Left forelimb (tissue), 1 donor: ENCODE data around the gene SLC38A11.

Source experiments
- DNase-seq: peaks from one replicate; pipeline ENCODE4 v3.0.0-alpha.2; 2018; ENCODE audit warnings: low spot score

SLC38A11 gene

DNA sequence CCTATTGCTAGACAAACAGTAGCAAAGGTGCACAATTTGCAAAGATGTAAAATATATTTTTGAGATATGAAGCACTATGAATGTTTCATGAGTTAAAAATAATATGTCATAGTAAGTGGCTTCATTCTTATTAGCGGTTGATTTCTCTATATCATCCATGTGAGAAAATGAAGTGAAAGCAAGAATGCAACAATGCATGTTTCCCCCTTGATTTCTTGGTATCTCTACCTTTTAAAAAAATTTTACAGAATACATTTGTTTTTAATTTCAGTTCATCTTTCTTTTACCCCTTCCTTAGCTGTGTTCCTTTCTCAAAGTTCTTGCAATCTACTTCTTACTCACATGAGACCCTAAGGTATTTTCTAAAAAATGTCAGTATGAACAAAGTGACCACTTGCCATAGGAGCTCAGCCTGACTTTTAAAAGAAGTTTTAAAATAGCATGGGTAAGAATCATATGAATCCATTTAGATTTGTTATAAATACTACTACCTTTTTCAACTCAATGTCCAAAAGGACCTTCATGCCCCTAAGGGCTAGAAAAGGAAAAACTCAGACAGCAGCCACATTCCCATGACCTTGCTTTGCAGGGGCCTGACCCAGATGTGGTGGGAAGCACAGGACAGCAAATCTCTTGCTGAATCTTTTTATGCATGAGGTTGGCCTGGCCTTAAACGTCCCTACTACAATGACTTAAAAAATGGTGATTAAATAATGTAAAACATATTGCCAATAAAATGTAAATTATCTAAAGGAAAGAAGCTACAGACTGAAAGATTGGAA, 14.8 kb upstream of the SLC38A11 start:
- no peak for DNase-seq

DNA sequence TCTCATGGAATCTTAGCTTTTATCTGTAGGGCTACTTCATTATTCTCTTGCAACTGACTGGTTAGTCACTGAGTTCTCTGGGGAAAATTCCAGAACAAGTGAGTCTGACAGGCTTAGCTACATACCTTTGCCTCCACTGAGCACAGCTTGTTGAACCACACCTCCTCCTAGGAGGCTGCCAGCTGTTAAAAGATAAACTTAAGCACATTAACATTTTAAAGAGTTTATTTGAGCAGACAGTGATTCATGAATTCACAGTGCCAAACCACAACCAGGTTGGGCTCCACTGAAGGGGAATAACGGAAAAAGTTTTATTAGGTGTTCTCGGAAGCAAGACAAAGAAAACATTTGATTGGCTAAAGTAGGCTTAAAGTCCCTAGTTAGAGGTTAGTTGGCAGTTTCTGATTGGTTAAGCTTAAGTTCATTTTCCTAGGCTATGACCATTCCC, 12.5 kb upstream of the SLC38A11 start:
- DNase-seq: no peak

GRCh38 chr2:164967361-164967760, 12.0 kb upstream of the SLC38A11 start:
- no peak for DNase-seq

DNA sequence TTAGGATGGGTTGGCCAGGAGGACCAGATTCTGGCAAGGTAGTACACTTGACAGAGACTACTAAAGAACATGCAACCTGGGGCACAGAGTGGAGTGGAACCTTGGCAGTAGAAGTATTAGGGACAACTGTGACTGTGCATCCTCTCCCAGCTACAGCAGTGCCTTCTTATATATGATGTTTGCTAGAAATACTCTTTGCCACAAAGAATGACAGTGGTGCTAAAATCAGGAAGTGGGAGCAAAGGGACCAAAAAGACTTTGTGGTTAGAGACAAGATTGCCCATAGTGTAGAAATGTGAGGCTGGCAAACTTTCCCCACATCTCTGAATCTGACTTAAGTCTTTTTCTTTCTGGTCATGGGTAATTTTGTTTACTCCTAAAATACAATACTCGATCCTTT, 9.4 kb upstream of the SLC38A11 start:
- no peak for DNase-seq

DNA sequence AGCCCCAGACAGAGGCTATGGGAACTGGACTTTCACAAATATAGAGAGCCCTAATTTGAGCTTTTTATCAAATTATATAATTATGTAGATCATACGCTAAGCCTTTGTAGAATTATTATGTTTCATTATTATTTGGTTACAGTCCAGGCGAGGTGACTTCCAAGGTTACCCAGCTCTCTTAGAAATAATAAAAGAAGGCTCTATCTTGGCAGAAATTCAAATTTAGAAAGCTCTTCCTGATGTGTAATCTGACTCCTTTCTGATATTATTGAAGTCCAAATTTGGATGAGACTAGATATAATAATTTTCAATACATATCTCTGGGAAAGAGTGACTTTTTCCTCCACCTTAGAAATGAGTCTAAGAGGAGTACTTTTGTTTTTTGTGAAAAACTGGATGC, 4.8 kb upstream of the SLC38A11 start:
- DNase-seq: no peak

DNA sequence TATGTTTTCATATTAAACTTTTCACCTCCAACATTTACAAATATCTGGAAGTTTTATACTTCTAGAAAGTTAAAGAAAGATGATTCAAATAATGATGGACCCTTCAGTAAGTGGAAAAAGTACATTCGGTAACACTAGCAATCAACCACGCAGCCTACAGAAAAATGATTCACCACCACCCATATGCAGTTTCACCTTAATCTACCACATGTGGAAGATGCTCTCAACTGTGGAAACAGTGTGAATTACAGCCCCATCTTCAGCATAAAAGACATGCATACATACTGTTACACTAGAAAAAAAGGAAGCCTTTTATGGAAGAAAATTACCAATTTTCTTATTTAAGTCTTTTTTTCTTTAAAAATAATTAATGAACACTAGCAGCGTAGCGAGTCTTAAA, 1.1 kb downstream of the SLC38A11 start:
- DNase-seq: no peak

GRCh38 chr2:164953279-164953678, 2.0 kb downstream of the SLC38A11 start:
- no peak for DNase-seq

- no peak for DNase-seq
Measured at GRCh38 chr2:164952057-164952702, 3.1 kb downstream of the SLC38A11 start.

- DNase-seq: no peak
Measured at GRCh38 chr2:164948540-164948939, 6.8 kb downstream of the SLC38A11 start.

GRCh38 chr2:164947281-164947680, 8.0 kb downstream of the SLC38A11 start:
- DNase-seq: no peak

- DNase-seq: no peak
Measured at GRCh38 chr2:164943289-164943688, 12.0 kb downstream of the SLC38A11 start.

DNA sequence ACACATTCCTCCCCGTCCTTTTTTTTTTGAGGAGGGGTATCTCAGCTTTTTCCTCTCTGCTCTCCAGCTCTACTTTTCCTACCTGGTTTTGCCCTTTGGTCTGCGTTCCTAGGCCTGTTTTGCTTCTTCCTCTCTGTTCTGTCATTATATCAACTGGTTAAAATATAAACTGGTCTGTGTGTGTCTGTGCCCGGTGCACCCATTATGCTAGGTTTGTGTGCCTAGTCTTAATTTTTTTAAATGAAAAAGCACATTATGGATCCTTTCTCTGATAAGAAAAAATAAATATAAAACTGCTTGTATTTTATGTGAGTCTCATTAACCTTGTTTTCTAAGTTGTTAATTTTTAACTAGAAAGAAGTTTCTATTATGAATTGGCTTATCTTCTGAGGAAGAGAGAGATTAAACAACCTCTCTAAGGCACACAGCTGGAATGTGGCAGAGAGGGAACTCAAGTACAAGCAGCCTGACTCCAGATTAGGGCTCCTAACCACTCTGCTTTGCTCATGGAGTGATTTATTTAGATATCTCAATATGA, 17.4 kb downstream of the SLC38A11 start:
- DNase-seq: no peak

DNA sequence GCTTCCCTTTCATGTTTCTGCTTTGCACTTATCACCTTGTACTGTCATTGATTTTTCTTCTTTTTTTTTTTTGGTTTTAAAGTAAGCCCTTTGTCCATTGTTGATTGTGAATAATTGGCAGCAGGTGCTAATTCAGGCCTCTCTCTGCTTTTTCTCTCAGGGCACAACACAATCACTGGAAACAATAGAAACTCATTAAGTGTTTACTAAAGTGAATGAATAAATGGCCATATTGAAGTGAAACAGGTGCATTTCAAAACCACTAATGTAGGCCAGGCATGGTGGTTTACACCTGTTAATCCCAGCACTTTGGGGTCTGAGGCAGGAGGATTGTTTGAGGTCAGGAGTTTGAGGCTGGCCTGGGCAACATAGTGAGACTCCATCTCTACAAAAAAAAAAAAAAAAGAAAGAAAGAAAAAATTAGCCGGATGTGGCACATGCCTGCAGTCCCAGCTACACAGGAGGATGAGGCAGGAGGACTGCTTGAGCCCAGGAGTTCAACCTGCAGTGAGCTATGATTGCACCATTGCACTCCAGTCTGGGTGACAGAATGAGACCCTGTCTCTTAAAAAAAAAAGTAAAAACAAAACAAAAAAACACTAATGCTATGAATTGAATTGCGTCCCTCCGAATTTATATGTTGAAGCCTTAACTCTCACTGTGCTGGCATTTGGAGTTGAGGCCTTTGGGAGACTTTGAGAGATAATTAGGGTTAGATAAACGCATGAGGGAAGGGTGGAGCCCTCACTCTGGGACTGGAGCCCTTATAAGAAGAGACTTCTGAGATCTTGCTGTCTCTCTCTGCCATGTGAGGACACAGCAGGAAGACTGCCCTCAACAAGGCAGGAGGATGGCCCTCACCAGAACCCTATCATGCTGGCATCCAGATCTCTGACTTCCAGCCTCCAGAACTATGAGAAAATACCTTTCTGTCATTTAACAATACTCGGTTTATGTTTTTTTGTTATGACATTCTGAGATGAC, 19.9 kb downstream of the SLC38A11 start:
- DNase-seq: no peak

DNA sequence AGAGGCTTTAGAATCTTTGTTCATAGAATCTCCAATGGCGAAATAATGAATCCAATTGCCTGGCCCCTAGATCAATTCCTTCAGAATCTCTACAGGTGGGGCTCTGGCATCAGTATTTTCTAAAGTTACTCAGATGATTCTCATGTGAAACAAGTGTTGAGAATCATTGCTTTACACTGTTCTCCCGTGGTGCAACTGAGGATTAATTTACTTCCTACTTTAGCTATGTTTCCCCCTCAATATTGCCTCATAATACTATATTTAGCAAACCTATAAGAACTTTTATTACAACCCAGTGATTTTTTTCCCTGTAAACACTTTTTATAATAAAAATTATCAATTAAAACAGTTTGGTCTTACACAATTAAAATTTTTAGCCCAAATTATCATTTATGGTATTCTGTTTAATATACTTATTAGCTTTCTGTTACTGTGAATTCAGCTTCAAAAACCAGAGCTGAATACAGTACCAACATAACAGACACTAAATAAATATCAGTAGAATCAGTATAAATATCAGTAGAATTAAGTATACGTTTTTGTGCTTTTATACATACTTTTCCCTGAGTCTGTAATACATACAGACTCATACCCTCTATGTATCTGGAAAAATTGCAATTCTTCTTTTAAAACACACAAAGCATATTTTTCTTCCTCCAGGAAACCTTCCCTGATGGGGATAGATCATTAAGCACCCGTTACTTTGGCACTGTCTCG, 20.8 kb downstream of the SLC38A11 start:
- DNase-seq: no peak

DNA sequence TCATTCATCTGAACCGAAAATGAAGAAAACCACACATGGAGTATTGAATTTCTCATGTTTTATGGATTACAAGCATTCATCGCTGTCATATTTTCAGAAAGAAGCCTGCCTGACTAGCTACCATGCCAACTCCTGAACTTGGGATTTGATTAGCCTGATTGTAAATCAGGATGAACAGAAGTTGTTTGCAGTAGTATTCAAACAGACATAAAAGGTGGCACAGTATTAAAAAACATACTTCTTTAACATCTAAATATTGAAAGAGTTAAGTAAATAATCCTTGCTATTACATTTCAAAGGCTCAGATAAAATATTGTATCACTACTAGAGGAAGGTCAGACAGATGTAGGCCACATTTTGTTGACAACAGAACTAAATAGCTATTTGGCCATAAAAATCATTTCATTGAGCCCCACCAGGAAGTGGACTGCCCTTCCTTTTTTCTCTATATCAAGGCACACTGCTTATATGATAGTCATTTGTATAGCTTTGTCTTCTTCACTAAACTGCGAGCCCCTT, 21.6 kb downstream of the SLC38A11 start:
- no peak for DNase-seq

DNA sequence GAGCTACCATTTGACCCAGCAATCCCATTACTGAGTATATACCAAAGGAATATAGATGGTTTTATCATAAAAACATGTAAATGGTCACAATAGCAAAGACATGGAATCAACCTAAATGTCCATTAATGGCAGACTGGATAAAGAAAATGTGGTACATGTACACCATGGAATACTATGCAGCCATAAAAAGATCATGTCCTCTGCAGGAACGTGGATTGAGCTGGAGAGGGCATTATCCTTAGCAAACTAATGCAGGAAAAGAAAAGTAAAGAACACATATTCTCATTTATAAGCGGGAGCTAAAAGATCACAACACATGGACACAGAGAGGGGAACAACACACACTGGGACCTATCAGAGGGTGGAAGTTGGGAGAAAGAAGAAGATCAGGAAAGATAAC, 22.9 kb downstream of the SLC38A11 start:
- no peak for DNase-seq

DNA sequence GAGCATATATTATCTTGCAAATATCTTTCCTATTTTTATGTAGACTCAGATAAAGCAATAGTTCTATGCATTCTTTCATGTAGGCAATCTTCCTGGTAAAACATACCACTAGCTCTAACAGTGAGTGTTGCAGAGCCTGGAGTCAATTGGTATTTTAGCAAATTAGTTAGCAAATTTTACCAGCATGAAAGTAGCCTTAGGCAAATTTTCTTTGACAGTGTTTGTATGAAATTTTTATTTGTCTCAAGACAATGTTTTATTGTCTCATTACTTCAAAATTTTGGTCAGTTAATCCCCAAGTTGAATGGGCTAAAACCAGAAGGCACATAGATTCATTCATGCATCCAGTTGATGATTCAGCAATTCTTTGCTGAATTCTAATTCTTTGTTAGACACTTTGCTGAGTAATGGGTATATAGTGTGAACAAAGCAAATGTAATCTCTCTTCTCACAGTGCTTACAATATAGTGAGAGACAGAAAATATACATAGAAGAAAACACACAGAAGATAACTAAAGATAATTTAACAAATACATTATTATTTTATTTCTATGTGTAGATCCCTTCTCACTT, 27.1 kb downstream of the SLC38A11 start:
- no peak for DNase-seq

DNA sequence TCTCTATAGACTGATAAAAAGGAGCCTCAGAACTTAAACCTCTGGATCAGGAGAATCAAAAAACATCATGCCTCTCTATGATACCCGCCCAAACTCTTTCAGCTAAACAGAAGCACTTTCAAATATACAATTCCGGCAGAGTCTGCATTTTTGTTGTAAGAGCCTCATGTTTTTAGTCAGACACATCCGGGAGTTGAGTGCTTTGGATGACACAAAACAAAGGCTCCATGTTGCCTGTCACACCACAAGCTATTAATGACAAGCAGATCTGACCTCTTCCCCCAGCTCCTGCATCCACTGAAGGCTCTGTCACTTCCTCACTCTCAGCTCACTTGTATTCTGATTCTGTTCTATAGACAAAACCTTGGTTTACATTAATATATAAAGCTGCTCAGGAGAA, 33.2 kb downstream of the SLC38A11 start:
- DNase-seq: no peak

DNA sequence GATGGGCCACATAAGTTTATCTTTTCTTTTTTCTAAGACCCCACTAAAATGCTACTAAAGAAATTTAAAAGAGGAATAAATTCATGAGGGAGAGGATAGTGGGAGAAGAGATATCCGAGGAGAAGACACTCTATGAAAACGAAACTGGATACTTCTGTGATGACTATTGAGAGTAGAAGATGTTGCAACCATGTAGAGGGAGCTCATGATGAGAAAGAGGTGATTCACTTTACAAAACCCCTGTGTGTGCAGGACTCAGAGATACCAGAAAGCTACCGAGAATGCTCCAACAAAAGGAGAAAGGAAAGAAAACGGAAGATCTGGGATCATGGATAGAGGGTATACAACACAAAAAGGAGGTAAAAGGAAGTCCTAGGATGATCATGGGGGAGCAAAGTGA, 34.9 kb downstream of the SLC38A11 start:
- no peak for DNase-seq

DNA sequence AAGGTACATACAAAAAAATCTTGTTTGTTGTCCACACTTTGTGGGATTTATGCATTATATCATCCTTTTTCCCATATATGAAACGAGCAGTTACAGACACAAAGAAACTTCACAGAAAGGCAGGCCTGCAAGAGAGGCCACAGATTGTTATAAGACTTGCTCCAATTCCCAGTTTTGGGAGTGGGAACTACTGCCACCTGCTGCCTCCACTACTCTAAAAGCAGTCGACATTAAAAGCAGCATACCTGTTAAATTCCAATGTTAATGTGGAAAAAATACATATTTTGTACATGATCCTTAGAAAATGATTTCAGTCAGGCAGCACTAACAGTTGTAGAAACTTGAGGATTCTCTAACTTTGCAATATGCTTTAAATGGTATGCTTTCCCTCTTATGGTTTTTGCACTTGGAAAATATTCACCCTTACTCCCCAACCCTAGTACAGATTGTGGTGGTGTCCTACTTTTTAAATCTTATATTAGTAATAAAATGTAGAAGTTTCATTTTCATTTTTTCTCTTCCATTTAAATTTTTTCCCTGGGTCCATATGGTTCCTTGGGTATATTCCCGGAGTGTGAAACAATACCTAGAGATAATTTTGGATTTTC, 37.9 kb downstream of the SLC38A11 start:
- DNase-seq: no peak

DNA sequence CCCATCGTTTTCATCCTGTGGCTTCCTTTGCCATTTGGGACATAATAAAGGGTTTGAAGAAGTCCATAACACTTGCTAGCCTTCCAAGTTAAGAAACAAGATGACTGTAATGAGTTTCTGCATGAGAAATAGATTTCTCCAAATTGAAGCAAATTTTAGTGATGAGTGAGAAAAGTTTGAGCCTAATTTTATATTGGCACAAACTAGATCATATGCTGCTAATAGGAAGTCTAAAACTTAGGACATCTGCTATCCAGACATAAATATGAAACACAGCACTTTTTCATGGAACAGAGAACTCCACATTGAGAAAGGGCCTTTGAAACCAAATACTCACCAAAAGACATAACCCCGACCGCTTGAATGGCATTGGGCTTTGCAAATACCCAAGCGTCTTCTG, 39.8 kb downstream of the SLC38A11 start:
- no peak for DNase-seq
